VCaP (cell line): ENCODE data around the gene JDP2.

ENCODE experiments used
- H3K27ac ChIP-seq: fragments of 450-650 bp; 2 replicates; pipeline ENCODE4 v1.5.1; 2017
- TF ChIP-seq, protein P1 (sequence below): fragments of 450-650 bp; conservative IDR thresholded peaks from 2 replicates; pipeline ENCODE4 v1.5.1; 2017; ENCODE audit warnings: mild to moderate bottlenecking, moderate library complexity

Gene JDP2

DNA sequence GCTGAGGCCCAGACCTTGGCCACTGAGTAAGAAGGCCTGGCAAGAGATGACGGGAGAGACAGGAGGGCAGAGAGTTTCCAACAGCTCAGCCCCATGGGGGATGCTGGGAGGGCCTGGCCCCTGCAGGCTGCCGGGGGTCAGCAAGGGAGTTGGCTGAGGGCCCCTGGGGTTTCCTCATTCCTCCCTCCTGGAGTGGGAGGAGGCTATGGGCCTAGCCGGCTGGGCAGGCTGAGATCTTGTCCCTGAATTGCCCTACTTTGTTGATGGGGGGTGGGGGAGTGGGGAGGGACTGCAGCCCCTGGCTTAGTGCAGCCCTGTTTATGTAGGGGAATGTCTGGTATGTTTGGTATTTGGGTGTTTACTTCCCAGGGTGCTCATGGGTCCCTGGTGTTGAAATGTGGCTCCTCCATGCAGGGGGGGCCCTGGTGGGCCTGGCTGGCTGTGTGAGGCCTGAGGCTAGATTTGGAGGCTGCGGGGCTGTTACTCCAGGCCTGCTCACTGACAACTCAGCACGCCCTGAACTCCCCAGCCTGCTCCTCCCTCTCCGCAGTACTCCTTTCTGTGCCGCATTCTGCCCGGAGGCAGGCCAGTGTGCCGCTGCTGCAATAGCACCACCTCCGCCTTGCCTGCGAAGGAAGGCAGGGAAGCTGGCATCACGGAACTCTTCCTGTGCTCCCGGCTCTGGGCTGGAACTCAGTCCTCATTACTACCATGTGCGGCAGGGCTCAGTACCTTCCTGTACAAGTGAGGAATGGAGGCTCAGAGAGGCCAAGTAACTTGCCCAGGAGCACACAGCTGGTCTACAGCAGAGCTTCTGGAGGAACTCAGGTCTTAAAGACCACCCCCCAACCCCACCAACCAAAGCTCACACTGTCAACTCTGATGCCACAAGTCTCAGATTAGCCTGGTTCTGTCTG is 25.3 kb downstream of the JDP2 start:
- TF ChIP-seq, protein P1, sequence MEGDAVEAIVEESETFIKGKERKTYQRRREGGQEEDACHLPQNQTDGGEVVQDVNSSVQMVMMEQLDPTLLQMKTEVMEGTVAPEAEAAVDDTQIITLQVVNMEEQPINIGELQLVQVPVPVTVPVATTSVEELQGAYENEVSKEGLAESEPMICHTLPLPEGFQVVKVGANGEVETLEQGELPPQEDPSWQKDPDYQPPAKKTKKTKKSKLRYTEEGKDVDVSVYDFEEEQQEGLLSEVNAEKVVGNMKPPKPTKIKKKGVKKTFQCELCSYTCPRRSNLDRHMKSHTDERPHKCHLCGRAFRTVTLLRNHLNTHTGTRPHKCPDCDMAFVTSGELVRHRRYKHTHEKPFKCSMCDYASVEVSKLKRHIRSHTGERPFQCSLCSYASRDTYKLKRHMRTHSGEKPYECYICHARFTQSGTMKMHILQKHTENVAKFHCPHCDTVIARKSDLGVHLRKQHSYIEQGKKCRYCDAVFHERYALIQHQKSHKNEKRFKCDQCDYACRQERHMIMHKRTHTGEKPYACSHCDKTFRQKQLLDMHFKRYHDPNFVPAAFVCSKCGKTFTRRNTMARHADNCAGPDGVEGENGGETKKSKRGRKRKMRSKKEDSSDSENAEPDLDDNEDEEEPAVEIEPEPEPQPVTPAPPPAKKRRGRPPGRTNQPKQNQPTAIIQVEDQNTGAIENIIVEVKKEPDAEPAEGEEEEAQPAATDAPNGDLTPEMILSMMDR: no peak
- H3K27ac ChIP-seq: no peak overlapping the region

- TF ChIP-seq, protein P1: no peak
Observed at GRCh38 chr14:75453817-75454434, 26.1 kb downstream of the JDP2 start.

GRCh38 chr14:75454963-75455546 is 27.2 kb downstream of the JDP2 start:
- TF ChIP-seq, protein P1: no peak
- no peak overlapping the region for H3K27ac ChIP-seq

More at GRCh38 chr14:75453817-75454434, 26.1 kb downstream of the JDP2 start:
- H3K27ac ChIP-seq: no peak overlapping the region

DNA sequence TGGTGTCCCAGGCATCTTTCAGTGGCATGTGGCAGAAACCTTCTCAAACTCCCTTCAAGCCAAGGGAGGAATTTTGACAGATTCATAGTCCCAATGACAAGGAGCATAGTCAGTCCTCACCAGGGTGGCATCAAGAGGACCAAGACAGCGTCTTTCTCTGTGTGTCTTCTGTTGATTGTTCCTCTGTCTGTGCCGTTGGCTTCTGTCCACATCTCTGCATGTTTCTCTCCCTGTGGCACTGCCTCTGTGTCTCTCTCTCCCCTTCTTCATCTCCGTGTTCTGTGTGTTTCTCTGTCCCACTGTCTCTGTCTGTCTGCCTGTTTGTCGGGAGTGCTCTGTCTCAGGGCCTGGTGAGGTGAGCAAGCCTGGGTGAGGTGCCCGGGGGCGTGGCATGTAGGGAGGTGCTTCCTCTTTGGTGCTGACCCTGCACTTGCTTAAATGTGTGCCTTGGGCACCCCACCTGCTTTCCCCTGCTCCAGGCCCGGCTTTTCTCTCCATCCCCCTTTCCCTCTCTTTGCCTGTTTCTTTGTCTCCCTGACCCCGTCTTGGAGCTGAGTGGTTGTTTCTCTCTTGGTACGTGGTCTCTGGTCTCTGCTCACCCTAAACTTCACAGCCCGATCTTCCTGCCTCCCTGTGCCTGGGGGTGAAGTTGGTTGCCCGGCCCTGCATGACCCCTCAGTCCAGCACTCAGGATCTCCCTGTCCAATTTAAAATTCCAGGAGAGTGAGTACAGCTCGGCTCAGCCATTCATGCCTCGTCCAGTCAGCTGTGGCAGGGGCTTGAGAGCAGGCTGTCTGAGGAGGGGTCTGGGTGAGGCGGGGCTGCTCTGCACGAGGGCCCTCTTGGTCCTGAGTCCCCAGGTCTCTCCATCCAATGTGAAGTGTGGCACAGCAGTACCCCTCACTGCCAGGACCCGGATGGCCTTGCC is 28.5 kb downstream of the JDP2 start:
- H3K27ac ChIP-seq: no peak overlapping the region
- TF ChIP-seq, protein P1: no peak

- TF ChIP-seq, protein P1: no peak
- H3K27ac ChIP-seq: no peak overlapping the region
Observed at GRCh38 chr14:75456997-75457335, 29.1 kb downstream of the JDP2 start.

DNA sequence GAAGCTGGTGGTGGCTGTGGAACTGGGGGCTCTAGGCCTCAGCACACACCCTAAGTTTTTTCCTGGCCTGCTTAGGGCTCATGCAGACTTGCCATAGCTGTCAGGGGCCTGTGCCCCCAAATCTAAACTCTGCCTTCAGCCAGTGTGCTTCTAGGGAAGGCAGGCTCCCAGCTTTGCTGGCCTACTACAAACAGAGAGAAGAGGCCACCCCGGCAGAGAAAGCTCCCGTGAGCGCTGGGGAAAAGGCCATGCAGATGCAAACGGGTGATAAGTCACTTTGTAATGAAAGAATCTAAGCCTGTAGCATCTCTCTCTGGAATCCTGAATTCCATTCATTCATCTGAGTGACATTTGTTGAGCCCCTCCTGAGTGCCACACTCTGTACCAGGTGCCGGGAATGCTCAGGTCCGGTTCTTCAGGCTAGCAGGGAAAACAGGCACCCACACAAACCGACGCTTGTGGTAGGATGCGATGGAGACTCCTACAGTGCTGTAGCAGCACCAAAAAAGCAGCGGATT is 29.9 kb downstream of the JDP2 start:
- TF ChIP-seq, protein P1: no peak
- H3K27ac ChIP-seq: no peak overlapping the region
